Measurements from ENCODE around the gene VPS45. TPM values are rescaled to one million over a fixed set of nuclear protein-coding genes. Genes with fewer than 3 reads are reported as not detected.

Gene VPS45
- total RNA-seq, 1 donor from 2014 or later, result 11.3 TPM

- Histone ChIP-seq H3K27ac (peak overlapping the region; percentile 29 to 64), H3K27me3 (no peaks in the 10 kb centered on the region), H3K9me3 (peaks cover 0 to 4% of the 10 kb centered on the region in 2 donors), H3K4me1 (no peaks in the 10 kb centered on the region), H3K4me3 (no peak overlapping the region), H3K36me3 (peaks cover 9% of the 10 kb centered on the region in 2 donors)
- intact Hi-C loops (cut with DNase I), result no loop called here
- DNase-seq (ENCODE audit: low spot score in 2 of 2), result no peak
- no peak for TF ChIP-seq CTCF (IDR thresholded peaks at IDR 0.05)
Measured at GRCh38 chr1:150110116-150110515, 42.5 kb downstream of the VPS45 start.

- no peak for TF ChIP-seq CTCF (IDR thresholded peaks at IDR 0.05)
- Histone ChIP-seq H3K27ac (peak overlapping the region; percentile 51 to 64), H3K9me3 (no peaks in the 10 kb centered on the region), H3K4me3 (peak overlapping the region in 1 of 2 donors; percentile 45), H3K27me3 (no peaks in the 10 kb centered on the region), H3K4me1 (no peaks in the 10 kb centered on the region), H3K36me3 (peaks cover 9% of the 10 kb centered on the region in 2 donors)
- no peak for DNase-seq (ENCODE audit: low spot score in 2 of 2)
- intact Hi-C loops (cut with DNase I), result no loop called here
Measured at GRCh38 chr1:150111670-150112069, 44.1 kb downstream of the VPS45 start.

GRCh38 chr1:150115121-150115520 is 47.5 kb downstream of the VPS45 start:
- Histone ChIP-seq H3K9me3 (no peaks in the 10 kb centered on the region), H3K27me3 (no peaks in the 10 kb centered on the region), H3K4me1 (no peaks in the 10 kb centered on the region), H3K27ac (no peak overlapping the region), H3K4me3 (no peak overlapping the region), H3K36me3 (peaks cover 9% of the 10 kb centered on the region in 2 donors)
- intact Hi-C loops (cut with DNase I), result no loop called here
- TF ChIP-seq CTCF (IDR thresholded peaks at IDR 0.05), result no peak
- DNase-seq (ENCODE audit: low spot score in 2 of 2), result no peak

- no peak overlapping the region for H3K27ac ChIP-seq
- TF ChIP-seq CTCF (IDR thresholded peaks at IDR 0.05), result no peak
- H3K36me3 ChIP-seq, result peaks cover 5 to 14% of the 10 kb centered on the region in 2 donors
- no peaks in the 10 kb centered on the region for H3K4me1 ChIP-seq
- no peaks in the 10 kb centered on the region for H3K9me3 ChIP-seq
- DNase-seq (ENCODE audit: low spot score in 2 of 2), result no peak
- intact Hi-C loops (cut with DNase I), result no loop called here
- H3K4me3 ChIP-seq, result no peak overlapping the region
- H3K27me3 ChIP-seq, result no peaks in the 10 kb centered on the region
Measured at GRCh38 chr1:150118716-150119115, 51.1 kb downstream of the VPS45 start.

GRCh38 chr1:150121236-150121862 is 53.8 kb downstream of the VPS45 start:
- intact Hi-C loops (cut with DNase I), result no loop called here
- no peak overlapping the region for H3K27ac ChIP-seq
- no peak overlapping the region for H3K4me3 ChIP-seq
- no peak for DNase-seq (ENCODE audit: low spot score in 2 of 2)
- H3K4me1 ChIP-seq, result no peaks in the 10 kb centered on the region
- peaks cover 0 to 6% of the 10 kb centered on the region in 2 donors for H3K36me3 ChIP-seq
- H3K27me3 ChIP-seq, result no peaks in the 10 kb centered on the region
- TF ChIP-seq CTCF (IDR thresholded peaks at IDR 0.05), result no peak
- H3K9me3 ChIP-seq, result no peaks in the 10 kb centered on the region

GRCh38 chr1:150126811-150127210 is 59.2 kb downstream of the VPS45 start:
- no peak for TF ChIP-seq CTCF (IDR thresholded peaks at IDR 0.05)
- no peaks in the 10 kb centered on the region for H3K4me1 ChIP-seq
- intact Hi-C loops (cut with DNase I), result no loop called here
- H3K4me3 ChIP-seq, result no peak overlapping the region
- peaks cover 0 to 5% of the 10 kb centered on the region in 2 donors for H3K36me3 ChIP-seq
- H3K9me3 ChIP-seq, result no peaks in the 10 kb centered on the region
- no peak overlapping the region for H3K27ac ChIP-seq
- DNase-seq (ENCODE audit: low spot score in 2 of 2), result no peak
- no peaks in the 10 kb centered on the region for H3K27me3 ChIP-seq
